MCF 10A (cell line): ENCODE data around the gene ALKBH6. TPM values are rescaled to one million over a fixed set of nuclear protein-coding genes. Genes with fewer than 3 reads are reported as not detected.
A peak's percentile ranks its signal among the peaks of the same experiment; 100 is the strongest.

ENCODE experiments used
- BruUV-seq: library from RNA; stranded (reverse); fragments of 400-500 nt; replicated peaks from 2 replicates; lab custom pipeline; 2021; lab: Mats Ljungman, UMichigan
- CTCF ChIA-PET: fragments of 300-600 bp; sonication (Branson Sonifier 250); formaldehyde crosslinking; extraction: SDS; loops from one replicate; lab custom pipeline; 2021; ENCODE audit warnings: antibody characterized with exemption, inconsistent platforms; lab: Yijun Ruan, JAX
- POLR2A ChIA-PET: fragments of 300-600, 350-650 bp; sonication (Branson Sonifier 250); formaldehyde crosslinking; extraction: SDS; loops from one replicate; lab custom pipeline; 2020; ENCODE audit warnings: antibody characterized with exemption, inconsistent platforms; lab: Yijun Ruan, JAX
- DNase-seq: peaks from one replicate; pipeline ENCODE4 v3.0.0-alpha.2; 2018; ENCODE audit not compliant: unreplicated experiment
- H3K27ac Mint-ChIP-seq: one replicate; pipeline ENCODE4 v1.8.0; 2022; ENCODE audit warnings: mild to moderate bottlenecking, low read depth, mixed read lengths; ENCODE audit not compliant: unreplicated experiment
- H3K27me3 Mint-ChIP-seq: one replicate; pipeline ENCODE4 v1.8.0; 2022; ENCODE audit warnings: mixed read lengths; ENCODE audit not compliant: insufficient read depth, unreplicated experiment
- H3K36me3 Mint-ChIP-seq: one replicate; pipeline ENCODE4 v1.8.0; 2022; ENCODE audit warnings: mild to moderate bottlenecking, moderate library complexity, mixed read lengths; ENCODE audit not compliant: insufficient read depth, unreplicated experiment
- H3K4me1 Mint-ChIP-seq: one replicate; pipeline ENCODE4 v1.8.0; 2022; ENCODE audit warnings: mixed read lengths; ENCODE audit not compliant: insufficient read depth, unreplicated experiment
- H3K4me3 Mint-ChIP-seq: one replicate; pipeline ENCODE4 v1.8.0; 2022; ENCODE audit warnings: mild to moderate bottlenecking, moderate library complexity, mixed read lengths; ENCODE audit not compliant: unreplicated experiment
- H3K9me3 Mint-ChIP-seq: one replicate; pipeline ENCODE4 v1.8.0; 2022; ENCODE audit warnings: mixed read lengths; ENCODE audit not compliant: unreplicated experiment
- CTCF ChIP-seq: fragments of 200-600 bp; IDR thresholded peaks from one replicate; pipeline ENCODE4 v1.8.0; 2022; ENCODE audit warnings: antibody characterized with exemption, mild to moderate bottlenecking; ENCODE audit not compliant: unreplicated experiment
- intact Hi-C: fragments of 100-400 bp; cut with micrococcal nuclease; formaldehyde crosslinking; loops from 2 replicates; pipeline ENCODE4 v1.14.1; 2022
- total RNA-seq: library from RNA; stranded (reverse); gene quantifications from 2 replicates; pipeline ENCODE4 v1.2.3, GENCODE V29; 2022

Gene ALKBH6
- total RNA-seq, 1 experiment from 2014 or later, result 16.5 TPM

- Mint-ChIP-seq H3K4me3 (peak within 1 kb of the TSS; percentile 74), H3K9me3 (no peaks in the 10 kb centered on the region), H3K27me3 (no peaks in the 10 kb centered on the region), H3K36me3 (no peaks in the 10 kb centered on the region), H3K27ac (peak within 1 kb of the TSS; percentile 49), H3K4me1 (peaks cover 13% of the 10 kb centered on the region)
- no TSS peak for BruUV-seq
- ChIA-PET CTCF (interaction anchor here (0.5 kb wide), 1 partner anchor 45 kb away, joined by 4 read pairs; no protein-coding TSS in a partner anchor), POLR2A (interaction anchor here (0.9 to 1.9 kb wide), 4 partner anchors 12 to 106 kb away, joined by 3 to 10 read pairs (median 5); partner anchors contain the start of genes THAP8 and WDR62)
- intact Hi-C loops, result no loop called here
- peak; percentile 47 for DNase-seq
- TF ChIP-seq CTCF, result no peak
Measured at GRCh38 chr19:36008336-36008978, 5.6 kb downstream of the ALKBH6 start, which contains the start of gene SYNE4. Gene SYNE4, minus strand, starts transcription at chr19:36008813. Its CDS starts 132 bp downstream, at chr19:36008681.

GRCh38 chr19:36006955-36007354 lies 7.1 kb downstream of the ALKBH6 start:
- H3K36me3 Mint-ChIP-seq, result peaks cover 1% of the 10 kb centered on the region
- H3K27ac Mint-ChIP-seq, result no peak overlapping the region
- H3K9me3 Mint-ChIP-seq, result no peaks in the 10 kb centered on the region
- ChIA-PET CTCF (no interaction called here), POLR2A (no interaction called here)
- TF ChIP-seq CTCF, result no peak
- BruUV-seq, result no TSS peak
- H3K4me3 Mint-ChIP-seq, result no peak overlapping the region
- peaks cover 10% of the 10 kb centered on the region for H3K4me1 Mint-ChIP-seq
- no peak for DNase-seq
- intact Hi-C loops, result no loop called here
- H3K27me3 Mint-ChIP-seq, result no peaks in the 10 kb centered on the region

- Mint-ChIP-seq H3K9me3 (no peaks in the 10 kb centered on the region), H3K4me3 (no peak overlapping the region), H3K27me3 (no peaks in the 10 kb centered on the region), H3K4me1 (peaks cover 6% of the 10 kb centered on the region), H3K27ac (no peak overlapping the region), H3K36me3 (peaks cover 21% of the 10 kb centered on the region)
- no peak for DNase-seq
- TF ChIP-seq CTCF, result no peak
- no TSS peak for BruUV-seq
- CTCF ChIA-PET, result interaction anchor here (0.6 to 0.7 kb wide), 2 partner anchors 10 to 60 kb away, joined by 3 to 4 read pairs; no protein-coding TSS in a partner anchor
- POLR2A ChIA-PET, result interaction anchor here (0.6 to 1.5 kb wide), 2 partner anchors 11 to 390 kb away, joined by 3 to 5 read pairs; partner anchors contain the start of genes ALKBH6 and HAUS5
- intact Hi-C loops, result no loop called here
Measured at GRCh38 chr19:36003284-36003683, 10.7 kb downstream of the ALKBH6 start.

GRCh38 chr19:36001605-36002004 lies 12.4 kb downstream of the ALKBH6 start:
- intact Hi-C loops, result no loop called here
- no peak for DNase-seq
- H3K27ac Mint-ChIP-seq, result no peak overlapping the region
- no TSS peak for BruUV-seq
- peaks cover 8% of the 10 kb centered on the region for H3K4me1 Mint-ChIP-seq
- no peaks in the 10 kb centered on the region for H3K9me3 Mint-ChIP-seq
- H3K27me3 Mint-ChIP-seq, result no peaks in the 10 kb centered on the region
- POLR2A ChIA-PET, result no interaction called here
- no peak overlapping the region for H3K4me3 Mint-ChIP-seq
- no peak for TF ChIP-seq CTCF
- CTCF ChIA-PET, result no interaction called here
- peaks cover 29% of the 10 kb centered on the region for H3K36me3 Mint-ChIP-seq
